ENCODE results near the gene PCP4.

PCP4 gene

GRCh38 chr21:39900911-39901310, 33.7 kb downstream of the PCP4 start:
- Histone ChIP-seq H3K9me3 (ENCODE audit: insufficient read depth, low read depth, low read length) (no peaks in the 10 kb centered on the region), H3K36me3 (ENCODE audit: insufficient read depth, low read depth, low read length) (no peaks in the 10 kb centered on the region), H3K4me1 (ENCODE audit: insufficient read depth, low read length) (no peaks in the 10 kb centered on the region), H3K4me3 (ENCODE audit: low read length) (no peak overlapping the region), H3K27me3 (ENCODE audit: insufficient read depth, low read length) (no peaks in the 10 kb centered on the region), H3K9ac (ENCODE audit: low read depth, low read length) (no peak overlapping the region), H3K27ac (ENCODE audit: low read length) (no peak overlapping the region)

GRCh38 chr21:39902986-39903385, 35.7 kb downstream of the PCP4 start:
- H3K4me1 ChIP-seq (ENCODE audit: insufficient read depth, low read length) = no peaks in the 10 kb centered on the region
- H3K9me3 ChIP-seq (ENCODE audit: insufficient read depth, low read depth, low read length) = no peaks in the 10 kb centered on the region
- no peak overlapping the region for H3K4me3 ChIP-seq (ENCODE audit: low read length)
- no peak overlapping the region for H3K27ac ChIP-seq (ENCODE audit: low read length)
- H3K27me3 ChIP-seq (ENCODE audit: insufficient read depth, low read length) = no peaks in the 10 kb centered on the region
- no peak overlapping the region for H3K9ac ChIP-seq (ENCODE audit: low read depth, low read length)
- H3K36me3 ChIP-seq (ENCODE audit: insufficient read depth, low read depth, low read length) = no peaks in the 10 kb centered on the region

DNA sequence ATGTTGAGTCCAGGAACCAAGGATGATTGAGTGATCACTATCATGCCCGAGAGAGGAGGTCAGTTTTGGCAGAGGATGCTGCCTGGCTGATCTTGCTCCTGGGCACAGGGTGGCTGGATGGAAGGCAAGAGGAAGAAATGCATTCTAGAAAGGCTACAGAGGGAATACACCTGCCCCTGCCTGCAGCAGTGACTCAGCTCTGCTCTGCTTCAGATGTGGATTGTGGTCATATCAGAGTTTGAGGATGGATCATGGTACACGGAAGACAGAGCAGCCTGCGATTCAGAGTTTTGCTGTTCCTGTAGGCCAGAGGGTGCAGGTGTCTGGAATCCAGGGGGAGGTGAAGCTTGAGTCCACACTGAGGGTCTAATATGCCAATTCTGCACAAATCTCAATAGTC, 37.2 kb downstream of the PCP4 start:
- H3K9me3 ChIP-seq (ENCODE audit: insufficient read depth, low read depth, low read length) = no peaks in the 10 kb centered on the region
- H3K9ac ChIP-seq (ENCODE audit: low read depth, low read length) = no peak overlapping the region
- H3K4me1 ChIP-seq (ENCODE audit: insufficient read depth, low read length) = no peaks in the 10 kb centered on the region
- H3K27ac ChIP-seq (ENCODE audit: low read length) = no peak overlapping the region
- no peak overlapping the region for H3K4me3 ChIP-seq (ENCODE audit: low read length)
- no peaks in the 10 kb centered on the region for H3K36me3 ChIP-seq (ENCODE audit: insufficient read depth, low read depth, low read length)
- H3K27me3 ChIP-seq (ENCODE audit: insufficient read depth, low read length) = no peaks in the 10 kb centered on the region

DNA sequence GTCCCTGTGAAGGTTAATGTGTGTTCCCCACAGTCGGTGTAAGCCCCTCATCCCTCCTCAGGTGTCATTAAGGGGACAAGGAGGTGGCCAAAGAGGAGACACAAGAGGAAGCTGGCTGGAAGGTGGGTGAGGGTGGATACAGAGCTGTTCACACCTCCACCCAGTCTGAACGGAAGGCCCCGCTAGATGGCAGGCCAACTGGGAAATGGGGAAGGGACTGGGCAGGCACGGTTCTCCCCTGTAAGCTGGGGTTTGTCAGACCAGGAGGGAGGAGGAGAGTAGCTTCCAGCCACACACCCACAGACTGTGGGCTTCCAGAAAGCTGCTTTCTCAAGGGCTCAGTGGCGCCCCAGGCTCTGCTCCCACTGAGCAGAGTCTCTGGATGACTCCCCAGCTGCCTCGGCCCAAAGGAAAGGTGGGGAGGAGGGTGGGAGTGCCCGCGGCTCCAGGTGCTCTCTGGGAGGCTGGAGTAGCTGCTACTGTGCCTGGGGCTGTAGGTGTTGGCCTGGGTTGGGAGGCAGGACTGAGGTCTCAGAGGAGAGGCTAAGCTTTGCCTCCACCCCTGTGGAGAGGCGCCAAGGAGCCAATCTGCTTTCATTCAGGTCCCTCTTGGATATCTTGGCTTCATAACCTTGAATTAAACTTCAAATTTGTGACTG, 41.2 kb downstream of the PCP4 start:
- no peaks in the 10 kb centered on the region for H3K4me1 ChIP-seq (ENCODE audit: insufficient read depth, low read length)
- H3K9me3 ChIP-seq (ENCODE audit: insufficient read depth, low read depth, low read length) = no peaks in the 10 kb centered on the region
- H3K4me3 ChIP-seq (ENCODE audit: low read length) = no peak overlapping the region
- no peak overlapping the region for H3K9ac ChIP-seq (ENCODE audit: low read depth, low read length)
- no peak overlapping the region for H3K27ac ChIP-seq (ENCODE audit: low read length)
- no peaks in the 10 kb centered on the region for H3K27me3 ChIP-seq (ENCODE audit: insufficient read depth, low read length)
- no peaks in the 10 kb centered on the region for H3K36me3 ChIP-seq (ENCODE audit: insufficient read depth, low read depth, low read length)

GRCh38 chr21:39911286-39912199, 44.3 kb downstream of the PCP4 start:
- no peaks in the 10 kb centered on the region for H3K36me3 ChIP-seq (ENCODE audit: insufficient read depth, low read depth, low read length)

GRCh38 chr21:39913706-39914305, 46.6 kb downstream of the PCP4 start:
- H3K36me3 ChIP-seq (ENCODE audit: insufficient read depth, low read depth, low read length) = no peaks in the 10 kb centered on the region
- H3K27ac ChIP-seq (ENCODE audit: low read length) = no peak overlapping the region
- no peak overlapping the region for H3K9ac ChIP-seq (ENCODE audit: low read depth, low read length)
- H3K4me1 ChIP-seq (ENCODE audit: insufficient read depth, low read length) = no peaks in the 10 kb centered on the region
- H3K4me3 ChIP-seq (ENCODE audit: low read length) = no peak overlapping the region
- H3K9me3 ChIP-seq (ENCODE audit: insufficient read depth, low read depth, low read length) = no peaks in the 10 kb centered on the region
- no peaks in the 10 kb centered on the region for H3K27me3 ChIP-seq (ENCODE audit: insufficient read depth, low read length)

More at GRCh38 chr21:39911286-39912199, 44.3 kb downstream of the PCP4 start:
- Histone ChIP-seq H3K9me3 (ENCODE audit: insufficient read depth, low read depth, low read length) (no peaks in the 10 kb centered on the region), H3K9ac (ENCODE audit: low read depth, low read length) (no peak overlapping the region), H3K4me1 (ENCODE audit: insufficient read depth, low read length) (no peaks in the 10 kb centered on the region), H3K4me3 (ENCODE audit: low read length) (no peak overlapping the region), H3K27ac (ENCODE audit: low read length) (no peak overlapping the region), H3K27me3 (ENCODE audit: insufficient read depth, low read length) (no peaks in the 10 kb centered on the region)

GRCh38 chr21:39915881-39916280, 48.6 kb downstream of the PCP4 start:
- H3K27ac ChIP-seq (ENCODE audit: low read length) = no peak overlapping the region
- H3K4me1 ChIP-seq (ENCODE audit: insufficient read depth, low read length) = no peaks in the 10 kb centered on the region
- H3K36me3 ChIP-seq (ENCODE audit: insufficient read depth, low read depth, low read length) = no peaks in the 10 kb centered on the region
- no peak overlapping the region for H3K4me3 ChIP-seq (ENCODE audit: low read length)
- H3K9ac ChIP-seq (ENCODE audit: low read depth, low read length) = no peak overlapping the region
- no peaks in the 10 kb centered on the region for H3K9me3 ChIP-seq (ENCODE audit: insufficient read depth, low read depth, low read length)
- no peaks in the 10 kb centered on the region for H3K27me3 ChIP-seq (ENCODE audit: insufficient read depth, low read length)

DNA sequence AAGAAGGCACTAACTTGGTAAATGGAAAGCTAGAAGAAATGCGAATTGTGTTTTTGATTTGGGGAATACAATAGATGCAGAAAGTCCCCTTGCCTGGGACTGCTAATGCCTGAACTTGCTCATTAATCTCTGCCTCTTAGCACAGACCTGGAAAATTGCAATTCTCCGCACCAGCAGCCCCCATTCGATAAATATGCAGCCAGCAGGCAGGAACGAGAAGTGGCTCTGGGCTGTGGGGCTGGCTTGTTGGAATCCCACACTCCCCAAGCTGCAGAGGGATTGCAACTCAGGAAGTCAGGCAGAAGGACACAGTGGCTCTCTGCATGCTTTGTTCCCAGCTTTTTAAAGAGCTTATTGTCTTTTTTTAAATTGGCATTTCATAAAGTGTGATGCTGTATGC, 51.3 kb downstream of the PCP4 start:
- Histone ChIP-seq H3K9ac (ENCODE audit: low read depth, low read length) (no peak overlapping the region), H3K4me3 (ENCODE audit: low read length) (no peak overlapping the region), H3K4me1 (ENCODE audit: insufficient read depth, low read length) (no peaks in the 10 kb centered on the region), H3K9me3 (ENCODE audit: insufficient read depth, low read depth, low read length) (no peaks in the 10 kb centered on the region), H3K27ac (ENCODE audit: low read length) (no peak overlapping the region), H3K36me3 (ENCODE audit: insufficient read depth, low read depth, low read length) (no peaks in the 10 kb centered on the region), H3K27me3 (ENCODE audit: insufficient read depth, low read length) (no peaks in the 10 kb centered on the region)

DNA sequence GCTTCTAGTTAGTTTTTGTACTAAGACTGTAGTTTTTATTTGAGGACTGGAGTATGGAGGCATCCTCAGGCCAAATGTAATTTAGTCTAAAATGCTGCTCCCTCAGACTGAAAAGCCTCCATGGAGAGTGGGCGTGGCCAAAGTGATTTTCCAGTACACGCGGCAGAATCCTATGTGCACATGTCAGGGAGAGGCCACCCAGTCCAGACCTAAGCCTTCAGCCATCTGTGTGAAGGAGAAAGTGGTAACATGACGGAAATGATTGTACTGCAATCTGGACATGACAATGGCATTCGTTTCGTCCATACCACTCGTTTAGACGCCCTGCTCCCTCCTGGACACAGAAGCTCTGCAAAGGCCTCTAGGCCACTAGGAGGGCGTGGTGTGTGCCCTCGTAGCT, 56.2 kb downstream of the PCP4 start:
- Histone ChIP-seq H3K27me3 (ENCODE audit: insufficient read depth, low read length) (no peaks in the 10 kb centered on the region), H3K9me3 (ENCODE audit: insufficient read depth, low read depth, low read length) (no peaks in the 10 kb centered on the region), H3K4me1 (ENCODE audit: insufficient read depth, low read length) (peaks cover 2% of the 10 kb centered on the region; the same call in 1 of the 2 replicates), H3K4me3 (ENCODE audit: low read length) (no peak overlapping the region), H3K27ac (ENCODE audit: low read length) (no peak overlapping the region), H3K9ac (ENCODE audit: low read depth, low read length) (no peak overlapping the region), H3K36me3 (ENCODE audit: insufficient read depth, low read depth, low read length) (no peaks in the 10 kb centered on the region)

DNA sequence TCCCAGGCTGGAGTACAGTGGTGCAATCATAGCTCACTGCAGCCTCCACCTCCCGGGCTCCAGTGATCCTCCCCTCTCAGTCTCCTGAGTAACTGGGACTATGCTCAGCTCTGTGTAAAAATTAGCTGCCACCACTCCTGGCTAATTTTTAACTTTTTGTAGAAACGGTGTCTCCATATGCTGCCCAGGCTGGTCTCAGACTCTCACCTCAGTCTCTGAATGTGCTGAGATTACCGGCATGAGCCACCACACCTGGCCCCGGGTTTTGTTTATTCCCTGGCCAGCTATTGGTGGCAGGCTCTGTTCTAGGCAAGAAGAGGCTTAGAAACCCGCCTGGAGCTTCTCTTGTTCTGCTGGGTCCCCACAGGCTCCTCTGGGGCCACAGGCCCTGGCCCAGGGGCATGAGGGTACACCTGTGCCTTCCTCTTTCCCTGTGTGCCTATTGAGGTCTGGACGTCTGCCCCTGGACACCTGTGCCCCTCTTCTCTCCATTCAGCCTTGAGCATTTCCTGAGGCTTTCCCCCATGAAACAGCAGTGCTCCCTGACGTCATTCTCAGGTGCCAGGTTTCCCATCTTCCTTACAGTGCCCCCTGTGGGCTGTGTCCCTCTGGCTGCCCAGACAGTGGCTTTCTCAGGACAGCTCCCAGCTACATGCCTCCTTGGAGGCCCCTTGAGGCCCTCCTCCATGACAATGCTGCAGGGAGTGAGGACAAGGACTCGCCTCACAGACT, 57.5 kb downstream of the PCP4 start:
- H3K9me3 ChIP-seq (ENCODE audit: insufficient read depth, low read depth, low read length) = no peaks in the 10 kb centered on the region
- no peak overlapping the region for H3K27ac ChIP-seq (ENCODE audit: low read length)
- H3K4me3 ChIP-seq (ENCODE audit: low read length) = no peak overlapping the region
- peaks cover 2% of the 10 kb centered on the region; the same call in 1 of the 2 replicates for H3K4me1 ChIP-seq (ENCODE audit: insufficient read depth, low read length)
- H3K9ac ChIP-seq (ENCODE audit: low read depth, low read length) = no peak overlapping the region
- no peaks in the 10 kb centered on the region for H3K27me3 ChIP-seq (ENCODE audit: insufficient read depth, low read length)
- H3K36me3 ChIP-seq (ENCODE audit: insufficient read depth, low read depth, low read length) = no peaks in the 10 kb centered on the region

- Histone ChIP-seq H3K27me3 (ENCODE audit: insufficient read depth, low read length) (no peaks in the 10 kb centered on the region), H3K4me1 (ENCODE audit: insufficient read depth, low read length) (peaks cover 2% of the 10 kb centered on the region; the same call in 1 of the 2 replicates), H3K9ac (ENCODE audit: low read depth, low read length) (no peak overlapping the region), H3K36me3 (ENCODE audit: insufficient read depth, low read depth, low read length) (no peaks in the 10 kb centered on the region), H3K27ac (ENCODE audit: low read length) (no peak overlapping the region), H3K4me3 (ENCODE audit: low read length) (no peak overlapping the region), H3K9me3 (ENCODE audit: insufficient read depth, low read depth, low read length) (no peaks in the 10 kb centered on the region)
These were observed 60.2 kb downstream of the PCP4 start for GRCh38 chr21:39927304-39927886.
